ENCODE measurements around the gene TSHZ2. TPM values are rescaled to one million over a fixed set of nuclear protein-coding genes. Genes with fewer than 3 reads are reported as not detected.

TSHZ2 gene
- total and polyA plus RNA-seq, 9 of the 15 experiments (the other 6 are each of a cell fraction or from before 2014, with no cell fraction given) = 0.03 to 0.20 (median 0.05) TPM; not detected in 4

- in situ Hi-C loops (cut with MboI) = no loop called here
- Histone ChIP-seq H4K20me1 (replicated peaks; ENCODE audit: control insufficient read depth, insufficient read depth, low read length) (no peaks in the 10 kb centered on the region), H3K4me3 (no peak overlapping the region), H3K9me3 (replicated peaks; ENCODE audit: control insufficient read depth, insufficient read depth, low read depth, low read length) (no peaks in the 10 kb centered on the region), H3K36me3 (ENCODE audit: control insufficient read depth, insufficient read depth, low read length) (no peaks in the 10 kb centered on the region), H3K27me3 (ENCODE audit: control insufficient read depth in 2 of 2, insufficient read depth in 2 of 2, low read length in 2 of 2) (no peaks in the 10 kb centered on the region), H3K9me1 (ENCODE audit: control insufficient read depth, insufficient read depth, low read length) (no peaks in the 10 kb centered on the region), H2AFZ (ENCODE audit: low read depth, low read length) (no peak overlapping the region), H3K9ac (ENCODE audit: insufficient read depth in 1 of 2, low read depth in 2 of 2, low read length in 2 of 2) (no peak overlapping the region), H3K4me2 (ENCODE audit: insufficient read depth, low read length) (no peak overlapping the region), H3K4me1 (replicated peaks in 1 of 2; ENCODE audit: control insufficient read depth in 2 of 2, insufficient read depth in 2 of 2, low read length in 2 of 2) (peaks cover 0 to 6% of the 10 kb centered on the region in 2 experiments; a peak in 3 of 5 replicates), H3K79me2 (ENCODE audit: control insufficient read depth, insufficient read depth, low read length) (no peaks in the 10 kb centered on the region), H3K27ac (ENCODE audit: extremely low read depth, low read depth, low read length) (no peak overlapping the region)
- 52% methylated on average over 4 of the region's 4 CpGs for WGBS (ENCODE audit: insufficient coverage, low coverage, missing lambda C conversion rate)
- no peak for FAIRE-seq
- DNase-seq (ENCODE audit: extremely low read depth in 1 of 4, low spot score in 3 of 4) = no peak
- ChIA-PET CTCF (ENCODE audit: low intra/inter-chr PET ratio) (no interaction called here), POLR2A (no interaction called here)
- ATAC-seq = no peak
- BruUV-seq (replicated peaks) = no TSS peak
- intact Hi-C loops (cut with micrococcal nuclease) = no loop called here
- no peak for TF ChIP-seq ZNF444 (CRISPR knock-in tag; IDR thresholded peaks at IDR 0.05)
- no peak for TF ChIP-seq ZBTB49 (CRISPR knock-in tag; IDR thresholded peaks at IDR 0.05; ENCODE audit: borderline replicate concordance)
- no peak for TF ChIP-seq KHSRP (IDR thresholded peaks at IDR 0.05)
- TF ChIP-seq HNRNPL (IDR thresholded peaks at IDR 0.05; ENCODE audit: low read depth, low read length) = no peak
- TF ChIP-seq ZNF79 (CRISPR knock-in tag; IDR thresholded peaks at IDR 0.05; ENCODE audit: low read depth) = no peak
- TF ChIP-seq ZNF707 (CRISPR knock-in tag; conservative IDR thresholded peaks at IDR 0.05) = no peak
- TF ChIP-seq ELF1 (tag; IDR thresholded peaks at IDR 0.05) = no peak
- TF ChIP-seq MBD1 (CRISPR knock-in tag; IDR thresholded peaks at IDR 0.05) = no peak
- no peak for TF ChIP-seq ARHGAP35 (IDR thresholded peaks at IDR 0.05; ENCODE audit: partially characterized antibody)
- TF ChIP-seq ZNF780A (CRISPR knock-in tag; IDR thresholded peaks at IDR 0.05) = no peak
- no peak for TF ChIP-seq FOS (IDR thresholded peaks at IDR 0.05; ENCODE audit: extremely low read depth, insufficient read length)
- no peak for TF ChIP-seq SFPQ (IDR thresholded peaks at IDR 0.05; ENCODE audit: low read depth, low read length)
- TF ChIP-seq RFX7 (CRISPR knock-in tag; IDR thresholded peaks at IDR 0.05) = no peak
- TF ChIP-seq FOXA1 (IDR thresholded peaks at IDR 0.05; ENCODE audit: borderline replicate concordance) = no peak
- TF ChIP-seq POU5F1 (IDR thresholded peaks at IDR 0.05; ENCODE audit: borderline replicate concordance, low read depth, low read length, partially characterized antibody) = no peak
These were observed 177.7 kb downstream of the TSHZ2 start for GRCh38 chr20:53149890-53150205.
